ENCODE measurements around the gene RALGAPA2.

- TF ChIP-seq ZFX (IDR thresholded peaks at IDR 0.05) (no peak), CTCF (IDR thresholded peaks at IDR 0.05 in 2 of 3, conservative IDR thresholded peaks at IDR 0.05 in 1 of 3; ENCODE audit: borderline replicate concordance in 1 of 3, insufficient read depth in 1 of 3, low read depth in 2 of 3, low read length in 2 of 3) (no peak), EZH2phosphoT487 (IDR thresholded peaks at IDR 0.05; ENCODE audit: borderline replicate concordance) (no peak), CEBPB (IDR thresholded peaks at IDR 0.05; ENCODE audit: low read depth) (no peak), POLR2A (IDR thresholded peaks at IDR 0.05; ENCODE audit: borderline replicate concordance, extremely low read depth, insufficient read depth, insufficient read length) (no peak)
- TF ChIP-seq, protein P1, sequence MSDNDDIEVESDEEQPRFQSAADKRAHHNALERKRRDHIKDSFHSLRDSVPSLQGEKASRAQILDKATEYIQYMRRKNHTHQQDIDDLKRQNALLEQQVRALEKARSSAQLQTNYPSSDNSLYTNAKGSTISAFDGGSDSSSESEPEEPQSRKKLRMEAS (IDR thresholded peaks at IDR 0.05), result no peak
Observed at GRCh38 chr20:20446425-20447015, 265.9 kb downstream of the RALGAPA2 start.

Measured in HCT116 (cell line).